Activated T-helper 9 cell treated with anti-CD3 and anti-CD28 coated beads, Interleukin-2, amount 50 U/mL, for 16 hours (primary cell): ENCODE results near the gene TRPC6.
"Not testable (repeated sequence)": the region's sequence is repeated elsewhere in the genome, so short reads cannot be mapped to it uniquely, and the experiment has no call there.

Experiments
- DNase-seq: peaks from one replicate; pipeline ENCODE4 v3.0.0-alpha.2; 2020; ENCODE audit warnings: low read depth

Gene TRPC6

GRCh38 chr11:101448881-101449442 is 134.8 kb downstream of the TRPC6 start:
- DNase-seq = no peak

- DNase-seq = no peak
These were observed 137.1 kb downstream of the TRPC6 start for GRCh38 chr11:101446726-101447125.

GRCh38 chr11:101446238-101446637 is 137.6 kb downstream of the TRPC6 start:
- DNase-seq = no peak

DNA sequence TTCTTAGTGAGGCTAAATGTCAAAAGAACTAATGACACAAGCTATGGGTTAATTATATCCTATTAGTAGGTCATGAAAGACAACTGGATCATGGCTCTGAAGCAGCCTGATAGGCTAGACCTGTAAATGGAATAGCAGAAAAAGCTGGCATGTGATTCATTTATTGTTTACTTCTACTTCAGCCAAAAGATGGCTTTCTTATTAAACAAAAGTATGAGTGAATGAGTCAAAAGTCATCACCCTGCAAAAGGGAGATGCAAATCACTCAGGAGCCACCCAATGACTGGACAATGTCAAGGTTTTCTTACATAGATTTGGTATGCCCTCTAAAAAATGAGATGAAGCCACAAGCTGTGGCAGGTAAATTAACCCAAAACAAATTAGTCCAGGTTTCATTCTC is 138.0 kb downstream of the TRPC6 start:
- DNase-seq = no peak

GRCh38 chr11:101444851-101445250 is 139.0 kb downstream of the TRPC6 start:
- DNase-seq = no peak

- DNase-seq = no peak
These were observed 139.6 kb downstream of the TRPC6 start for GRCh38 chr11:101444164-101444563.

- DNase-seq = no peak
These were observed 140.8 kb downstream of the TRPC6 start for GRCh38 chr11:101442936-101443521.

GRCh38 chr11:101442171-101442570 is 141.6 kb downstream of the TRPC6 start:
- no peak for DNase-seq

GRCh38 chr11:101441747-101442146 is 142.1 kb downstream of the TRPC6 start:
- no peak for DNase-seq

DNA sequence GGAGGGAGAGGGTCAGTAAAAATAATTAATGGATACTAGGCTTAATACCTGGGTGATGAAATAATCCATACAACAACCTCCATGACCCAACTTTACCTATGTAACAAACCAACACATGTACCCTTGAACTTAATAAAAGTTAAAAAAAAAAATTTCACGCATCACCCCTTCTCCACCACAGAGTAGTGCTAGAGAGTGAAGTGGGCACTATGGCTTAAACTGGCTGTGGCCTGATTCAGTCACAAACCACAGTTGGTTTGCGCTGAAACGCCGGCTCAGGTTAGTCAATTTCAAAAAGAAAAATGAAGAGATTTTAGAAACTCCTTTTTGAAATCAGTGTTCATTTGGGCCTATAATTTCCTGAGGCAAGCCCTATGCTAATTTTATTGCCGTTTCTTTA is 144.3 kb downstream of the TRPC6 start:
- no peak for DNase-seq

DNA sequence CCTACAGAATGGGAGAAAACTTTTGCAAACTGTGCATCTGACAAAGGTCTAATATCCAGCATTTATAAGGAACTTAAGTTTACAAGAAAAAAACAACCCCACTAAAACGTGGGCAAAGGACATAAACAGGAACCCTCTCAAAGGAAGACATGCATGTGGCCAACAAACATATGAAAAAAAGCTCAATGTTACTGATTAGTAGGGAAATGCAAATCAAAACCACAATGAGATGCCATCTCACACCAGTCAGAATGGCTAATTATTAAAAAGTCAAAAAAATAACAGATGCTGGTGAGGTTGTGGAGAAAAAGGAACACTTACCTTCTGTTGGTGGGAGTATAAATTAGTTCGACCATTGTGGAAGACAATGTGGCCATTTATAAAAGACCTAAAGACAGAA is 145.1 kb downstream of the TRPC6 start:
- DNase-seq = not testable (repeated sequence)

GRCh38 chr11:101438126-101438525 is 145.7 kb downstream of the TRPC6 start:
- DNase-seq = no peak

DNA sequence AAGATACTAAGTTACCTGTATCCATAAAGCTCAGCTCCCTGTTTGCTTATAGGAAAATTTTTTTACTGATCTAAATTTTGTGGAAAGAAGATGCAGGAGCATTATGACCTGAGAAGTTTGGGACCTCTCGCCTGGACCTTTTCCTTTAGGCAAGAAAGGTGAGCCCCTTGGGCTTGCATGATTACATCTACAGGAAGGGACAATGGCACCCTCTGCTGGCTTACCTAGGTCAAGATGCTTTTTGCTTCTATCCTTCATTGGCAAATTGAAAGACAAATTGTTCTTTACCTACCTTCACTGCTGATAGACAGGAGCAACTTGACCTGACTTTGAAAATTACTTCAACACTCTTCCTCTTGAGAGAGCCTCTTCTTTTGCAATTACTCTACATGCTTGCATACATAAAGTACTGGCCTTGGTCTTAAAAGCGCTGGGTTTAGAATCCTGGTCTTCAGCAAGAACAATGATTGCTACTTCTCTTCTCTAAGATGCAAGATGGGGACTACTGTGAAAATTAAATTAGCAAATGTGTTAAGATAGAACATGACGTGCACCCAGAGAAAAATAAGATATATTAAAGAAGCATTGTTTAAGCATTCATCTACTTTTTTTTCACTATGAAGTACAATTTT is 147.2 kb downstream of the TRPC6 start:
- DNase-seq = no peak

GRCh38 chr11:101435408-101435973 is 148.3 kb downstream of the TRPC6 start:
- DNase-seq = no peak

- DNase-seq = no peak
These were observed 149.7 kb downstream of the TRPC6 start for GRCh38 chr11:101434026-101434643.

- DNase-seq = no peak
These were observed 150.7 kb downstream of the TRPC6 start for GRCh38 chr11:101433151-101433550.

- DNase-seq = no peak
These were observed 153.9 kb downstream of the TRPC6 start for GRCh38 chr11:101429703-101430540.

GRCh38 chr11:101428918-101429317 is 154.9 kb downstream of the TRPC6 start:
- DNase-seq = no peak

GRCh38 chr11:101407324-101407723 is 176.5 kb downstream of the TRPC6 start:
- no peak for DNase-seq
